Breast epithelium (tissue), 4 donors: ENCODE measurements around the gene SOX15. TPM values are rescaled to one million over a fixed set of nuclear protein-coding genes. Genes with fewer than 3 reads are reported as not detected.

Source experiments
- DNase-seq, 2 donors: peaks; one replicate each; pipeline ENCODE4 v3.0.0-alpha.2; 2019; ENCODE audit warnings: low spot score in 2 of 2
- H3K27ac ChIP-seq, 2 donors: fragments of 200-600 bp; sonication (generic) in 1 of 2; one replicate each; pipeline ENCODE4 v1.5.1; 2016 to 2019; ENCODE audit warnings: mild to moderate bottlenecking in 1 of 2
- H3K27me3 ChIP-seq, 2 donors: fragments of 200-600 bp; sonication (generic) in 1 of 2; one replicate each; pipeline versions ENCODE4 v1.5.1 to v1.6.0; 2017 to 2019; ENCODE audit warnings: control low read depth in 1 of 2, mild to moderate bottlenecking in 1 of 2
- H3K36me3 ChIP-seq: fragments of 200-600 bp; one replicate; pipeline ENCODE4 v1.5.1; 2019
- H3K4me1 ChIP-seq, 2 donors: fragments of 200-600 bp; sonication (generic); one replicate each; pipeline ENCODE4 v1.5.1; 2016 to 2019; ENCODE audit warnings: control low read depth in 1 of 2
- H3K4me3 ChIP-seq, 3 donors: fragments of 200-600 bp; sonication (generic); 1 replicate in 2 of 3; 2 replicates in 1 of 3; pipeline ENCODE4 v1.5.1; 2016 to 2019; ENCODE audit warnings: mild to moderate bottlenecking in 3 of 3, moderate library complexity in 2 of 3
- H3K9me3 ChIP-seq, 2 donors: fragments of 200-600 bp; sonication (generic) in 1 of 2; one replicate each; pipeline ENCODE4 v1.5.1; 2016 to 2019; ENCODE audit warnings: control low read depth in 1 of 2
- CTCF ChIP-seq, 3 donors: fragments of 450-650 bp; IDR thresholded peaks; one replicate each; pipeline ENCODE4 v1.5.1; 2016 to 2017; ENCODE audit warnings: antibody characterized with exemption in 3 of 3, mild to moderate bottlenecking in 3 of 3, moderate library complexity in 3 of 3
- POLR2A ChIP-seq: fragments of 450-650 bp; IDR thresholded peaks from one replicate; pipeline ENCODE4 v1.6.1; 2016; ENCODE audit warnings: antibody characterized with exemption, mild to moderate bottlenecking, moderate library complexity
- POLR2AphosphoS5 ChIP-seq, 3 donors: sonication (generic); formaldehyde crosslinking; IDR thresholded peaks; one replicate each; pipeline ENCODE4 v1.6.1; 2017; ENCODE audit warnings: antibody characterized with exemption in 3 of 3
- intact Hi-C: fragments of 100-400 bp; cut with DNase I; formaldehyde crosslinking; loops from one replicate; pipeline ENCODE4 v1.15.1; 2023; ENCODE audit warnings: low total_unique reads
- total RNA-seq, 3 donors: library from RNA; depleted of rRNA; stranded (reverse); fragments of >200 nt; gene quantifications; one replicate each; pipeline ENCODE4 v1.1.0, GENCODE V29; 2016

The SOX15 gene
- total RNA-seq, 3 donors from 2014 or later = 1.3 to 4.1 (median 1.6) TPM

GRCh38 chr17:7538891-7539545, 50.9 kb downstream of the SOX15 start:
- H3K9me3 ChIP-seq = peaks cover 0 to 6% of the 10 kb centered on the region in 2 donors
- H3K27me3 ChIP-seq = no peaks in the 10 kb centered on the region
- no peak for DNase-seq
- H3K36me3 ChIP-seq = no peaks in the 10 kb centered on the region
- intact Hi-C loops = no loop called here
- H3K4me3 ChIP-seq = no peak overlapping the region
- no peak overlapping the region for H3K27ac ChIP-seq
- TF ChIP-seq POLR2AphosphoS5 (IDR thresholded peaks at IDR 0.05) (no peak), CTCF (IDR thresholded peaks at IDR 0.05) (no peak), POLR2A (no peak)
- no peaks in the 10 kb centered on the region for H3K4me1 ChIP-seq

Other genes with a start within 250 kb of the SOX15 start
- 10 to 100 TPM in 2 of 3 donors, 1 to 10 TPM in 1; 9.1 to 11.5 (median 11.0) TPM for gene KCTD11, start 237.9 kb downstream of the SOX15 start, total RNA-seq
- gene TMEM95, start 234.9 kb downstream of the SOX15 start, total RNA-seq = not detected
- gene TNK1, start 209.0 kb downstream of the SOX15 start, total RNA-seq = 10 to 100 TPM in 2 of 3 donors, 1 to 10 TPM in 1; 1.1 to 22.1 (median 14.4) TPM
- 10 to 100 TPM; 16.0 to 24.3 (median 19.0) TPM for gene PLSCR3, start 195.6 kb downstream of the SOX15 start, total RNA-seq
- gene TMEM256, start 186.0 kb downstream of the SOX15 start, total RNA-seq = 100 to 1,000 TPM in 1 of 3 donors, 10 to 100 TPM in 2; 77.6 to 113 (median 92.3) TPM
- gene NLGN2, start 182.2 kb downstream of the SOX15 start, total RNA-seq = 10 to 100 TPM in 1 of 3 donors, 1 to 10 TPM in 2; 6.7 to 13.1 (median 8.3) TPM
- not detected for gene SPEM1, start 169.8 kb downstream of the SOX15 start, total RNA-seq
- not detected for gene SPEM2, start 164.5 kb downstream of the SOX15 start, total RNA-seq
- not detected for gene SPEM3, start 161.2 kb downstream of the SOX15 start, total RNA-seq
- gene TMEM102, start 154.7 kb downstream of the SOX15 start, total RNA-seq = 10 to 100 TPM in 1 of 3 donors, 1 to 10 TPM in 2; 3.5 to 18.1 (median 9.5) TPM
- gene FGF11, start 150.6 kb downstream of the SOX15 start, total RNA-seq = 1 to 10 TPM; 2.1 to 2.9 (median 2.9) TPM
- gene CHRNB1, start 145.0 kb downstream of the SOX15 start, total RNA-seq = 10 to 100 TPM in 2 of 3 donors, 1 to 10 TPM in 1; 8.5 to 11.8 (median 11.7) TPM
- gene ZBTB4, start 110.5 kb downstream of the SOX15 start, total RNA-seq = 10 to 100 TPM; 34.4 to 46.9 (median 45.7) TPM
- not detected for gene SLC35G6, start 108.6 kb downstream of the SOX15 start, total RNA-seq
- gene POLR2A, start 105.7 kb downstream of the SOX15 start, total RNA-seq = 100 to 1,000 TPM in 1 of 3 donors, 10 to 100 TPM in 2; 64.2 to 174 (median 88.7) TPM
- gene TNFSF12, start 41.0 kb downstream of the SOX15 start, total RNA-seq = 10 to 100 TPM; 39.3 to 65.3 (median 41.1) TPM
- gene TNFSF13, start 31.3 kb downstream of the SOX15 start, total RNA-seq = 10 to 100 TPM; 25.2 to 36.7 (median 33.6) TPM
- 10 to 100 TPM; 59.5 to 65.2 (median 62.3) TPM for gene SENP3, start 28.2 kb downstream of the SOX15 start, total RNA-seq
- 100 to 1,000 TPM in 1 of 3 donors, 10 to 100 TPM in 2; 49.8 to 220 (median 70.5) TPM for gene CD68, start 10.5 kb downstream of the SOX15 start, total RNA-seq
- 100 to 1,000 TPM in 1 of 3 donors, 10 to 100 TPM in 2; 66.6 to 140 (median 74.4) TPM for gene MPDU1, start 6.2 kb downstream of the SOX15 start, total RNA-seq
- gene FXR2, start 24.8 kb upstream of the SOX15 start, total RNA-seq = 10 to 100 TPM; 22.8 to 33.9 (median 25.6) TPM
- gene SAT2, start 37.7 kb upstream of the SOX15 start, total RNA-seq = 10 to 100 TPM; 52.5 to 78.4 (median 62.9) TPM
- gene SHBG, start 40.0 kb upstream of the SOX15 start, total RNA-seq = under 1 TPM in 1 of 3 donors, not detected in 2; 0.16 TPM
- gene ATP1B2, start 60.8 kb upstream of the SOX15 start, total RNA-seq = 1 to 10 TPM in 1 of 3 donors, under 1 TPM in 2; 0.16 to 1.2 (median 0.98) TPM
- 10 to 100 TPM; 23.9 to 31.9 (median 24.2) TPM for gene TP53, start 97.4 kb upstream of the SOX15 start, total RNA-seq
- 1 to 10 TPM; 3.6 to 5.4 (median 4.2) TPM for gene WRAP53, start 98.4 kb upstream of the SOX15 start, total RNA-seq
- gene EFNB3, start 115.1 kb upstream of the SOX15 start, total RNA-seq = 1 to 10 TPM in 2 of 3 donors, under 1 TPM in 1; 0.48 to 5.7 (median 3.3) TPM
- gene DNAH2, start 127.7 kb upstream of the SOX15 start, total RNA-seq = 1 to 10 TPM in 1 of 3 donors, under 1 TPM in 2; 0.16 to 1.5 (median 0.98) TPM
- 10 to 100 TPM in 2 of 3 donors, 1 to 10 TPM in 1; 6.4 to 89.7 (median 10.5) TPM for gene KDM6B, start 244.1 kb upstream of the SOX15 start, total RNA-seq